HG03469 (cell line): ENCODE results near the gene PDCD1LG2.
"Not testable (repeated sequence)": the region's sequence is repeated elsewhere in the genome, so short reads cannot be mapped to it uniquely, and the experiment has no call there.

ENCODE experiments used
- ATAC-seq: cut with Tn5 transposase; IDR thresholded peaks from one replicate; pipeline ENCODE4 v1.9.1; 2021; ENCODE audit warnings: mild to moderate bottlenecking, moderate library complexity, moderate number of reproducible peaks; ENCODE audit not compliant: unreplicated experiment

The PDCD1LG2 gene

GRCh38 chr9:5563417-5563815 is 53.1 kb downstream of the PDCD1LG2 start:
- no peak for ATAC-seq

GRCh38 chr9:5563886-5564285 is 53.6 kb downstream of the PDCD1LG2 start:
- ATAC-seq = no peak

GRCh38 chr9:5566054-5566618 is 55.8 kb downstream of the PDCD1LG2 start:
- peak; percentile 52 for ATAC-seq

GRCh38 chr9:5568868-5569267 is 58.5 kb downstream of the PDCD1LG2 start:
- ATAC-seq = no peak

GRCh38 chr9:5569409-5569808 is 59.1 kb downstream of the PDCD1LG2 start:
- no peak for ATAC-seq

GRCh38 chr9:5569891-5570290 is 59.6 kb downstream of the PDCD1LG2 start:
- ATAC-seq = no peak

GRCh38 chr9:5571629-5572232 is 61.4 kb downstream of the PDCD1LG2 start:
- ATAC-seq = no peak

- ATAC-seq = no peak
These were observed 63.8 kb downstream of the PDCD1LG2 start for GRCh38 chr9:5574097-5574496.

GRCh38 chr9:5575000-5575399 is 64.7 kb downstream of the PDCD1LG2 start:
- no peak for ATAC-seq

GRCh38 chr9:5577225-5577624 is 66.9 kb downstream of the PDCD1LG2 start:
- ATAC-seq = no peak

- ATAC-seq = no peak
These were observed 67.8 kb downstream of the PDCD1LG2 start for GRCh38 chr9:5578018-5578697.

- no peak for ATAC-seq
These were observed 68.4 kb downstream of the PDCD1LG2 start for GRCh38 chr9:5578698-5579085.

- no peak for ATAC-seq
These were observed 69.5 kb downstream of the PDCD1LG2 start for GRCh38 chr9:5579881-5580280.

- no peak for ATAC-seq
These were observed 70.3 kb downstream of the PDCD1LG2 start for GRCh38 chr9:5580650-5581049.

GRCh38 chr9:5581706-5582105 is 71.4 kb downstream of the PDCD1LG2 start:
- not testable (repeated sequence) for ATAC-seq

- ATAC-seq = peak; percentile 34
These were observed 72.5 kb downstream of the PDCD1LG2 start for GRCh38 chr9:5582835-5583195.

- ATAC-seq = no peak
These were observed 76.1 kb downstream of the PDCD1LG2 start for GRCh38 chr9:5586391-5586802.

GRCh38 chr9:5587024-5587423 is 76.7 kb downstream of the PDCD1LG2 start:
- no peak for ATAC-seq

- no peak for ATAC-seq
These were observed 81.9 kb downstream of the PDCD1LG2 start for GRCh38 chr9:5592231-5592630.

GRCh38 chr9:5592904-5593303 is 82.6 kb downstream of the PDCD1LG2 start:
- no peak for ATAC-seq

- peak; percentile 53 for ATAC-seq
These were observed 83.6 kb downstream of the PDCD1LG2 start for GRCh38 chr9:5593904-5594303.

- no peak for ATAC-seq
These were observed 85.8 kb downstream of the PDCD1LG2 start for GRCh38 chr9:5596173-5596572.
